ENCODE data around the gene SUSD2. TPM values are rescaled to one million over a fixed set of nuclear protein-coding genes. Genes with fewer than 3 reads are reported as not detected.

SUSD2 gene
- polyA plus RNA-seq, 1 of the 3 experiments (the other 2 are of a cell fraction) = 0.82 TPM

DNA sequence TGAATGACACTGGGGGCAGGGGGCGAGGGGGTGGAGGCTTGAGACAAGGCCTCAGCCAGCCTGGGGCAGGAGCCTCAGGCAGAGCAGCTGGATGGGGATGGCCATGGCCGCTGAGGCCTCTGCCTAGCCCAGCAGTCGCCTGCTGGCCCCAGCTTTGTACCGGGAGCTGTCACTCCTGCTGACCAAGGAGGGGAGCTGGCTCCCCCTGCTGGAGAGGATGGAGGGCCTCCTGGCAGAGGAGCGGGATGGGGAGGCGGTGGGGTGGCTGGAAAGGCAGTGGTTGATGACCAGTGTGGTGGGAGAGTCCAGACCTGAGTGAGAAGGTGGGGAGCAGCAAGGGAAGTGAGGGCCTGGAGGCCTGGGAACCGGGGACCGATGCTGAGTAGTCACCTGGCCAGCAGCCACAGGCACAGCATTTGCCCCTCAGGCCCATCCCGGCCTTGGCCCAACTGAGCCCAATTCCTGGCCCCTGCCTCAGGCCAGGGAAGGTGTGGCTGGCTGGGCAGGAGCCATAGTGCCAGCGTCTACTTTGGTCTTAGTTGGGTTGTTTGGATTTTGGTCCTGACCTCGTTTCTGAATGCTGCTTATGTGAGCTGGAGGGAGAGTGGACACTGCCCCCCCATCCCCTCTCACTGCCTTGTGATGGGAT lies 6.0 kb upstream of the SUSD2 start (continued):
- TF ChIP-seq REST (IDR thresholded peaks at IDR 0.05; ENCODE audit: low read depth, low read length) (no peak), MEF2A (IDR thresholded peaks at IDR 0.05; ENCODE audit: borderline replicate concordance, low read depth) (no peak), SIN3A (IDR thresholded peaks at IDR 0.05; ENCODE audit: borderline replicate concordance, low read depth, low read length) (0 out of 2 replicates have a peak, but pooled peaks have one; percentile 68), JUND (IDR thresholded peaks at IDR 0.05) (no peak)

GRCh38 chr22:24176040-24176439 lies 5.2 kb upstream of the SUSD2 start:
- Histone ChIP-seq H3K27me3 (ENCODE audit: insufficient read depth) (no peaks in the 10 kb centered on the region), H3F3A (replicated peaks; ENCODE audit: insufficient read depth) (peaks cover 5% of the 10 kb centered on the region), H3K27ac (ENCODE audit: low read depth in 2 of 2, low read length in 1 of 2) (no peak overlapping the region), H3K9me2 (no peaks in the 10 kb centered on the region), H4K20me1 (ENCODE audit: insufficient read depth) (no peaks in the 10 kb centered on the region), H3K79me2 (ENCODE audit: insufficient read depth) (no peaks in the 10 kb centered on the region), H3K36me3 (replicated peaks in 1 of 2; ENCODE audit: control insufficient read depth in 1 of 2, insufficient read depth in 2 of 2, low read length in 1 of 2) (peaks cover 0 to 44% of the 10 kb centered on the region in 2 experiments), H3K9me3 (no peaks in the 10 kb centered on the region), H3K4me2 (no peak overlapping the region), H3K9ac (no peak overlapping the region), H3K4me1 (ENCODE audit: control insufficient read depth in 1 of 2, insufficient read depth in 2 of 2, low read depth in 1 of 2, low read length in 1 of 2) (no peaks in the 10 kb centered on the region; a peak in 1 of 4 replicates), H2AFZ (ENCODE audit: low read depth) (no peak overlapping the region), H3K4me3 (ENCODE audit: low read depth in 2 of 2, low read length in 1 of 2) (no peak overlapping the region)
- WGBS (ENCODE audit: low lambda C conversion rate) = 100% methylated on average over 2 of the region's 11 CpGs
- TF ChIP-seq RCOR1 (IDR thresholded peaks at IDR 0.05; ENCODE audit: low read length) = no peak
- DNase-seq = no peak
- ChIA-PET POLR2A (no interaction called here), CTCF (interaction anchor here (0.6 to 3.4 kb wide), 14 partner anchors 10 to 611 kb away, joined by 3 to 46 read pairs (median 5); no protein-coding TSS in a partner anchor)

DNA sequence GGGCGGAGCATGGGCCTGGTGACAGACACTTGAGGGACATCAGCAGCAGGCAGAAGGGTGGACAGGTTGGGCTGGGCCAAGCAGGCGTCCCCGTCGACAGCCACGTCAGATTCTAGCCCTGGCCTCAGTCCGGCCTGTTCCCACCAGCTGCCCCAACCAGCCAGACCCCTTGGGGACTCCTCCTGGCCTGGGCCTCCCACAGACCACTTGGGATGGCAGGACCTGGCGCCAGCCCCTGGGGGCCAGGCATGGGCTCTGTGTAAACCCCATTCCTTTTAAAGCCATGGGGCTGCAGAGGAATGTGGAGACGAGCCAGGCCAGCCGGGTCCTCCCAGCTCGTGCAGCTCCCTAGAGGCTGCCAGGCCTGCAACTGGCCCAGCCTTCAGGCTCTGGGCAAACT lies 4.7 kb upstream of the SUSD2 start:
- no peaks in the 10 kb centered on the region for H3K27me3 ChIP-seq (ENCODE audit: insufficient read depth)
- CTCF ChIA-PET = interaction anchor here (0.5 to 1.9 kb wide), 7 partner anchors 9 to 532 kb away, joined by 3 to 10 read pairs (median 5); no protein-coding TSS in a partner anchor

More for the DNA sequence above, 4.7 kb upstream of the SUSD2 start:
- H3K4me3 ChIP-seq (ENCODE audit: low read depth in 2 of 2, low read length in 1 of 2) = no peak overlapping the region
- H3K36me3 ChIP-seq (replicated peaks in 1 of 2; ENCODE audit: control insufficient read depth in 1 of 2, insufficient read depth in 2 of 2, low read length in 1 of 2) = peaks cover 0 to 38% of the 10 kb centered on the region in 2 experiments
- H3K4me1 ChIP-seq (ENCODE audit: control insufficient read depth in 1 of 2, insufficient read depth in 2 of 2, low read depth in 1 of 2, low read length in 1 of 2) = peaks cover 0 to 4% of the 10 kb centered on the region in 2 experiments; a peak in 1 of 4 replicates
- TF ChIP-seq TCF12 (IDR thresholded peaks at IDR 0.05) = no peak
- TF ChIP-seq MEF2A (IDR thresholded peaks at IDR 0.05; ENCODE audit: borderline replicate concordance, low read depth) = no peak
- no peaks in the 10 kb centered on the region for H3K79me2 ChIP-seq (ENCODE audit: insufficient read depth)
- no peak overlapping the region; a peak in 1 of 4 replicates for H3K27ac ChIP-seq (ENCODE audit: low read depth in 2 of 2, low read length in 1 of 2)
- POLR2A ChIA-PET = no interaction called here
- WGBS (ENCODE audit: low lambda C conversion rate) = 97% methylated on average over 5 of the region's 10 CpGs
- H3K9ac ChIP-seq = no peak overlapping the region
- peaks cover 5% of the 10 kb centered on the region for H3F3A ChIP-seq (replicated peaks; ENCODE audit: insufficient read depth)
- H2AFZ ChIP-seq (ENCODE audit: low read depth) = no peak overlapping the region
- H4K20me1 ChIP-seq (ENCODE audit: insufficient read depth) = no peaks in the 10 kb centered on the region
- no peaks in the 10 kb centered on the region for H3K9me2 ChIP-seq
- no peak for DNase-seq
- no peaks in the 10 kb centered on the region for H3K9me3 ChIP-seq
- H3K4me2 ChIP-seq = no peak overlapping the region

All from SK-N-SH (cell line).